ENCODE measurements around the gene RGS7. TPM values are rescaled to one million over a fixed set of nuclear protein-coding genes. Genes with fewer than 3 reads are reported as not detected.
"Not testable (repeated sequence)": the region's sequence is repeated elsewhere in the genome, so short reads cannot be mapped to it uniquely, and the experiment has no call there.

Gene RGS7
- total RNA-seq, 3 donors from 2014 or later (not counting 1 experiment from before 2014, with no cell fraction given) = not detected

GRCh38 chr1:240792915-240793529 lies 564.0 kb downstream of the RGS7 start:
- Mint-ChIP-seq H3K36me3 (no peaks in the 10 kb centered on the region), H3K4me1 (no peaks in the 10 kb centered on the region), H3K27ac (no peak overlapping the region), H3K4me3 (no peak overlapping the region), H3K9me3 (peaks cover 0 to 4% of the 10 kb centered on the region in 2 donors), H3K27me3 (ENCODE audit: low read depth in 2 of 2) (no peaks in the 10 kb centered on the region)
- 88% methylated on average over 5 of the region's 5 CpGs for WGBS (ENCODE audit: insufficient coverage)
- intact Hi-C loops (cut with micrococcal nuclease) = no loop called here
- ATAC-seq (no peak), DNase-seq (no peak)
- Histone ChIP-seq H3K9me3 (ENCODE audit: control insufficient read depth, insufficient read depth, low read length) (no peaks in the 10 kb centered on the region), H3K27ac (ENCODE audit: low read length) (no peak overlapping the region), H3K4me3 (ENCODE audit: low read length) (no peak overlapping the region), H3K27me3 (ENCODE audit: control insufficient read depth, insufficient read depth, low read length) (no peaks in the 10 kb centered on the region), H3K4me1 (ENCODE audit: control insufficient read depth, insufficient read depth, low read length) (no peaks in the 10 kb centered on the region), H3K36me3 (ENCODE audit: control insufficient read depth, insufficient read depth, low read length) (no peaks in the 10 kb centered on the region)
- no peak for TF ChIP-seq CTCF (IDR thresholded peaks at IDR 0.05)

GRCh38 chr1:240790856-240791255 lies 566.1 kb downstream of the RGS7 start:
- peaks cover 0 to 4% of the 10 kb centered on the region in 2 donors for H3K9me3 Mint-ChIP-seq
- no peak for TF ChIP-seq CTCF (IDR thresholded peaks at IDR 0.05)
- H3K27ac Mint-ChIP-seq = no peak overlapping the region
- no peaks in the 10 kb centered on the region for H3K27me3 Mint-ChIP-seq (ENCODE audit: low read depth in 2 of 2)
- Histone ChIP-seq H3K9me3 (ENCODE audit: control insufficient read depth, insufficient read depth, low read length) (no peaks in the 10 kb centered on the region), H3K27me3 (ENCODE audit: control insufficient read depth, insufficient read depth, low read length) (no peaks in the 10 kb centered on the region), H3K4me3 (ENCODE audit: low read length) (no peak overlapping the region), H3K36me3 (ENCODE audit: control insufficient read depth, insufficient read depth, low read length) (no peaks in the 10 kb centered on the region), H3K27ac (ENCODE audit: low read length) (no peak overlapping the region), H3K4me1 (ENCODE audit: control insufficient read depth, insufficient read depth, low read length) (no peaks in the 10 kb centered on the region)
- ATAC-seq (no peak), DNase-seq (no peak)
- H3K36me3 Mint-ChIP-seq = no peaks in the 10 kb centered on the region
- intact Hi-C loops (cut with micrococcal nuclease) = no loop called here
- H3K4me3 Mint-ChIP-seq = no peak overlapping the region
- H3K4me1 Mint-ChIP-seq = no peaks in the 10 kb centered on the region

- Mint-ChIP-seq H3K27me3 (ENCODE audit: low read depth in 2 of 2) (no peaks in the 10 kb centered on the region), H3K27ac (no peak overlapping the region), H3K36me3 (no peaks in the 10 kb centered on the region), H3K4me1 (no peaks in the 10 kb centered on the region), H3K9me3 (peaks cover 0 to 2% of the 10 kb centered on the region in 2 donors), H3K4me3 (no peak overlapping the region)
- H3K27me3 ChIP-seq (ENCODE audit: control insufficient read depth, insufficient read depth, low read length) = no peaks in the 10 kb centered on the region
- DNase-seq (no peak), ATAC-seq (no peak)
- H3K4me3 ChIP-seq (ENCODE audit: low read length) = no peak overlapping the region
- H3K4me1 ChIP-seq (ENCODE audit: control insufficient read depth, insufficient read depth, low read length) = no peaks in the 10 kb centered on the region
- TF ChIP-seq CTCF (IDR thresholded peaks at IDR 0.05) = no peak
- H3K9me3 ChIP-seq (ENCODE audit: control insufficient read depth, insufficient read depth, low read length) = no peaks in the 10 kb centered on the region
- H3K36me3 ChIP-seq (ENCODE audit: control insufficient read depth, insufficient read depth, low read length) = no peaks in the 10 kb centered on the region
- no CpG with 5 or more reads among the region's 1 CpG for WGBS (ENCODE audit: insufficient coverage)
- intact Hi-C loops (cut with micrococcal nuclease) = no loop called here
- H3K27ac ChIP-seq (ENCODE audit: low read length) = no peak overlapping the region
These were observed 570.1 kb downstream of the RGS7 start for GRCh38 chr1:240786880-240787279.

GRCh38 chr1:240784776-240785175 lies 572.2 kb downstream of the RGS7 start:
- ATAC-seq = no peak
- Histone ChIP-seq H3K27me3 (ENCODE audit: control insufficient read depth, insufficient read depth, low read length) (no peaks in the 10 kb centered on the region), H3K9me3 (ENCODE audit: control insufficient read depth, insufficient read depth, low read length) (no peaks in the 10 kb centered on the region), H3K4me1 (ENCODE audit: control insufficient read depth, insufficient read depth, low read length) (no peaks in the 10 kb centered on the region), H3K27ac (ENCODE audit: low read length) (no peak overlapping the region), H3K36me3 (ENCODE audit: control insufficient read depth, insufficient read depth, low read length) (no peaks in the 10 kb centered on the region), H3K4me3 (ENCODE audit: low read length) (no peak overlapping the region)
- Mint-ChIP-seq H3K4me1 (no peaks in the 10 kb centered on the region), H3K9me3 (peaks cover 0 to 2% of the 10 kb centered on the region in 2 donors), H3K27me3 (ENCODE audit: low read depth in 2 of 2) (no peaks in the 10 kb centered on the region), H3K36me3 (no peaks in the 10 kb centered on the region), H3K27ac (no peak overlapping the region), H3K4me3 (no peak overlapping the region)
- TF ChIP-seq CTCF (IDR thresholded peaks at IDR 0.05) = no peak
- no peak for DNase-seq
- WGBS (ENCODE audit: insufficient coverage) = 83% methylated on average over 2 of the region's 2 CpGs
- intact Hi-C loops (cut with micrococcal nuclease) = no loop called here

- H3K27ac ChIP-seq (ENCODE audit: low read length); H3K27me3 Mint-ChIP-seq (ENCODE audit: low read depth in 2 of 2); H3K4me3 ChIP-seq (ENCODE audit: low read length); H3K9me3 ChIP-seq (ENCODE audit: control insufficient read depth, insufficient read depth, low read length); intact Hi-C loops (cut with micrococcal nuclease); H3K4me1 ChIP-seq (ENCODE audit: control insufficient read depth, insufficient read depth, low read length); H3K36me3 Mint-ChIP-seq; H3K27me3 ChIP-seq (ENCODE audit: control insufficient read depth, insufficient read depth, low read length); H3K9me3 Mint-ChIP-seq; H3K4me1 Mint-ChIP-seq; DNase-seq; H3K27ac Mint-ChIP-seq; H3K36me3 ChIP-seq (ENCODE audit: control insufficient read depth, insufficient read depth, low read length); H3K4me3 Mint-ChIP-seq; ATAC-seq: not testable (repeated sequence)
- 86% methylated on average over 4 of the region's 7 CpGs for WGBS (ENCODE audit: insufficient coverage)
These were observed 573.3 kb downstream of the RGS7 start for GRCh38 chr1:240783728-240784137.

All from natural killer cell (primary cell).